GM12891 (cell line): ENCODE measurements around the gene KRT35.

Experiments used
- POLR2A ChIP-seq: IDR thresholded peaks from 2 replicates; pipeline ENCODE4 v1.6.1; 2011; ENCODE audit warnings: low read depth, low read length, control low read depth
- POLR2AphosphoS5 ChIP-seq: IDR thresholded peaks from 2 replicates; pipeline ENCODE4 v1.6.1; 2011; ENCODE audit warnings: low read depth, low read length, control low read depth
- POU2F2 ChIP-seq: IDR thresholded peaks from 2 replicates; pipeline ENCODE4 v1.6.1; 2011; ENCODE audit warnings: low read depth, mild to moderate bottlenecking, control low read depth, low read length, moderate library complexity
- SPI1 ChIP-seq: IDR thresholded peaks from 2 replicates; pipeline ENCODE4 v1.6.1; 2011; ENCODE audit warnings: low read depth, low read length, control low read depth
- TAF1 ChIP-seq: IDR thresholded peaks from 2 replicates; pipeline ENCODE4 v1.6.1; 2011; ENCODE audit warnings: low read depth, low read length, control low read depth

DNA sequence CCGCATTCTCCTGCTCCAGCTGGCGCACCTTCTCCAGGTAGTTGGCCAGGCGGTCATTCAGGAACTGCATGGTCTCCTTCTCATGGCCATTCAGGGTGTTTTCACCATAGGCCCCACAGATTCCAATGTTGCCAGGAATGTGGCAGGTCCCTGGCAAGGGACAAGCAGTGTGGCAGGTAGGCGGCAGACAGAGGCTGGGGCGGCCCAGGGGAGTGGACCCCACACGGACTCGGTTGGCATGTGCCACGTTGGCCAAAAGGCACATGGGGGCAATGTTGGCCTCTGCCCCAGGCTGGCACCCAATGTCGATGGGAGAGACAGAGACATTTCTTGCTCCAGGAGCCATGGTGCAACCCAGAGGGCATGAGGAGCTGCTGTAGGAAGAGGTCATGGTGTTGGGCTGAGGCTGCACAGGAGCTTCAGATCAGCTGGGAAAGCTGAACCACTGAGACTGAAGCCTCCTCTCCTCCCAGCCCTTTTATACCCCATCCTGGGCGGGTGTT, 40.4 kb downstream of the KRT35 start, which contains the start of gene KRT38:
- TF ChIP-seq POLR2AphosphoS5 = no peak
- TF ChIP-seq POLR2A = no peak
- no peak for TF ChIP-seq TAF1
- TF ChIP-seq POU2F2 = no peak
- TF ChIP-seq SPI1 = no peak
